K562 (cell line): ENCODE measurements around the gene USF2. TPM values are rescaled to one million over a fixed set of nuclear protein-coding genes. Genes with fewer than 3 reads are reported as not detected.

Source experiments
- ATAC-seq: fragments of 200-7000 bp; cut with Tn5 transposase; 3 replicates; pipeline ENCODE4 v1.9.1; 2020; ENCODE audit warnings: moderate library complexity
- BruUV-seq: library from RNA; stranded (reverse); fragments of 400-500 nt; replicated peaks from 2 replicates; lab custom pipeline; 2021; lab: Mats Ljungman, UMichigan
- CTCF ChIA-PET: fragments of 300-600 bp; formaldehyde crosslinking; extraction: SDS; loops from one replicate; lab custom pipeline; 2021; ENCODE audit warnings: low intra/inter-chr PET ratio; lab: Yijun Ruan, JAX
- POLR2A ChIA-PET: fragments of 300-600, 350-650 bp; sonication (Branson Sonifier 250); formaldehyde crosslinking; extraction: SDS; loops from one replicate; lab custom pipeline; 2021; ENCODE audit warnings: antibody characterized with exemption, inconsistent platforms; lab: Yijun Ruan, JAX
- DNase-seq, 4 experiments: peaks; one replicate each; pipeline versions ENCODE4 v3.0.0 to v3.0.0-alpha.2; 2011 to 2018; ENCODE audit warnings: low spot score in 3 of 4, mixed read lengths in 3 of 4; ENCODE audit errors: extremely low read depth in 1 of 4
- FAIRE-seq: peaks from 2 replicates; lab custom pipeline; 2011; peaks lifted over from hg19 to GRCh38; lab: Jason Lieb, UNC
- H2AFZ ChIP-seq: 2 replicates; pipeline ENCODE4 v1.6.0; 2011; ENCODE audit warnings: low read depth, low read length, control low read depth, inconsistent platforms
- H3K27ac ChIP-seq: fragments of 200-600 bp; 3 replicates; pipeline ENCODE4 v1.8.0; 2011; ENCODE audit warnings: low read depth, mild to moderate bottlenecking, control low read depth, inconsistent platforms, low read length, moderate library complexity, mixed read lengths; ENCODE audit errors: extremely low read depth
- H3K27me3 ChIP-seq, 2 experiments: fragments of 300-600 bp in 1 of 2; 2 replicates in 1 of 2; 3 replicates in 1 of 2; pipeline versions ENCODE4 v1.6.0 to v1.8.0; 2011; ENCODE audit warnings: inconsistent platforms in 2 of 2, low read length in 2 of 2, mild to moderate bottlenecking in 1 of 2, mixed read lengths in 1 of 2, moderate library complexity in 1 of 2; ENCODE audit not compliant: control insufficient read depth in 2 of 2, insufficient read depth in 2 of 2
- H3K36me3 ChIP-seq: fragments of 300-600 bp; 3 replicates; pipeline ENCODE4 v1.8.0; 2011; ENCODE audit warnings: mild to moderate bottlenecking, low read length, inconsistent platforms; ENCODE audit not compliant: control insufficient read depth, insufficient read depth
- H3K4me1 ChIP-seq, 2 experiments: fragments of 200-600 bp in 1 of 2; replicated peaks in 1 of 2; 2 replicates in 1 of 2; 3 replicates in 1 of 2; pipeline versions ENCODE4 v1.5.1 to v1.8.0; 2011; ENCODE audit warnings: inconsistent platforms in 2 of 2, low read length in 2 of 2, mild to moderate bottlenecking in 1 of 2, mixed read lengths in 1 of 2, moderate library complexity in 1 of 2; ENCODE audit not compliant: control insufficient read depth in 2 of 2, insufficient read depth in 2 of 2
- H3K4me2 ChIP-seq: 2 replicates; pipeline ENCODE4 v1.6.1; 2011; ENCODE audit warnings: low read length, control low read depth, inconsistent platforms, mixed read lengths; ENCODE audit not compliant: insufficient read depth
- H3K4me3 ChIP-seq: fragments of 200-600 bp; sonication (generic), shearing (Covaris generic); 2 replicates; pipeline ENCODE4 v1.5.1; 2016; ENCODE audit warnings: control low read depth, inconsistent platforms
- H3K79me2 ChIP-seq: fragments of 200-600 bp; 3 replicates; pipeline ENCODE4 v1.8.0; 2011; ENCODE audit warnings: low read length, inconsistent platforms; ENCODE audit not compliant: control insufficient read depth, insufficient read depth
- H3K9ac ChIP-seq, 2 experiments: 2 replicates each; pipeline versions ENCODE4 v1.6.0 to v1.6.1; 2011; ENCODE audit warnings: low read depth in 2 of 2, low read length in 2 of 2, control low read depth in 1 of 2, inconsistent platforms in 1 of 2, mild to moderate bottlenecking in 1 of 2, mixed read lengths in 1 of 2; ENCODE audit not compliant: insufficient read depth in 1 of 2
- H3K9me1 ChIP-seq: one replicate; pipeline ENCODE4 v1.6.0; 2011; ENCODE audit warnings: inconsistent platforms, mild to moderate bottlenecking, low read length, moderate library complexity; ENCODE audit not compliant: control insufficient read depth, insufficient read depth
- H3K9me3 ChIP-seq: replicated peaks from 2 replicates; pipeline ENCODE4 v1.5.1; 2011; ENCODE audit warnings: low read depth, low read length, inconsistent platforms; ENCODE audit not compliant: control insufficient read depth, insufficient read depth
- H4K20me1 ChIP-seq: replicated peaks from 2 replicates; pipeline ENCODE4 v1.6.1; 2011; ENCODE audit warnings: low read length, inconsistent platforms, mixed read lengths; ENCODE audit not compliant: control insufficient read depth, insufficient read depth
- ADNP ChIP-seq: fragments of 200-800 bp; sonication (Bioruptor generic); IDR thresholded peaks from 2 replicates; pipeline ENCODE4 v1.6.1; 2016; ENCODE audit warnings: missing genetic modification characterization, missing compliant biosample characterization
- BCOR ChIP-seq: fragments of 450-650 bp; IDR thresholded peaks from 2 replicates; pipeline ENCODE4 v1.6.1; 2016
- CBX8 ChIP-seq: fragments of 200-600 bp; sonication (generic); IDR thresholded peaks from 2 replicates; pipeline ENCODE4 v1.6.1; 2012; ENCODE audit warnings: borderline replicate concordance, mixed run types, low read depth, mild to moderate bottlenecking, moderate library complexity, mixed read lengths, low read length, control low read depth, inconsistent platforms; ENCODE audit not compliant: poor library complexity, severe bottlenecking; ENCODE audit errors: extremely low read depth
- DPF2 ChIP-seq: fragments of 450-650 bp; IDR thresholded peaks from 2 replicates; pipeline ENCODE4 v1.6.1; 2016
- GABPB1 ChIP-seq: sonication (generic); formaldehyde crosslinking; IDR thresholded peaks from 2 replicates; pipeline ENCODE4 v1.8.0; 2022; ENCODE audit warnings: mild to moderate bottlenecking, missing genetic modification reagents
- KDM1A ChIP-seq, 2 experiments: fragments of 450-650 bp; IDR thresholded peaks; 2 replicates each; pipeline ENCODE4 v1.6.1; 2016; ENCODE audit warnings: mild to moderate bottlenecking in 2 of 2
- MCM7 ChIP-seq, 2 experiments: fragments of 450-650 bp; IDR thresholded peaks; 2 replicates each; pipeline ENCODE4 v1.6.1; 2016 to 2018
- PHF20 ChIP-seq: fragments of 450-650 bp; IDR thresholded peaks from 2 replicates; pipeline ENCODE4 v1.6.1; 2018; ENCODE audit not compliant: partially characterized antibody
- PTBP1 ChIP-seq: fragments of 200-400 bp; formaldehyde crosslinking; IDR thresholded peaks from 2 replicates; pipeline ENCODE4 v1.6.1; 2017; ENCODE audit warnings: low read depth, low read length
- RBM25 ChIP-seq: fragments of 200-400 bp; formaldehyde crosslinking; IDR thresholded peaks from 2 replicates; pipeline ENCODE4 v1.6.1; 2018; ENCODE audit warnings: low read length, low read depth, moderate library complexity; ENCODE audit not compliant: severe bottlenecking
- ZBTB1 ChIP-seq: sonication (generic); formaldehyde crosslinking; IDR thresholded peaks from 2 replicates; pipeline ENCODE4 v1.8.1; 2023; ENCODE audit warnings: missing genetic modification reagents, low read depth, mild to moderate bottlenecking, borderline replicate concordance
- WGBS: fragments of 100-300 bp; shearing (Covaris generic); methylation state at CpG from one replicate; pipeline ENCODE4 v1.1.6; 2016; ENCODE audit warnings: low coverage, mixed read lengths; ENCODE audit not compliant: insufficient coverage; ENCODE audit errors: missing lambda C conversion rate; 5-methylcytosine and 5-hydroxymethylcytosine counted together
- in situ Hi-C: fragments of 300-500 bp; cut with MboI; formaldehyde crosslinking; loops from 4 replicates; pipeline ENCODE4 v1.15.0; 2018; ENCODE audit warnings: inconsistent platforms, mixed read lengths
- intact Hi-C: fragments of 100-400 bp; cut with micrococcal nuclease; formaldehyde crosslinking; loops from 2 replicates; pipeline ENCODE4 v1.14.2; 2022
- polyA plus RNA-seq, 8 experiments: library from polyadenylated mRNA; depleted of rRNA in 4 of 8; stranded (reverse) in 5 of 8; unstranded in 3 of 8; fragments of >200 nt; fragmentation: Nextera tagmentation in 2 of 8; fragmentation: Illumina TruSeq in 1 of 8; extraction: Ambion mirVana in 2 of 8; extraction: Trizol in 1 of 8; gene quantifications; 2 replicates each; pipeline versions ENCODE4 v1.2.1 to v1.2.3, GENCODE V29; 2011 to 2014; ENCODE audit warnings: inconsistent platforms in 1 of 8, missing spikeins in 1 of 8
- total RNA-seq, 7 experiments: library from RNA; depleted of rRNA in 6 of 7; stranded (reverse); fragments of >200 nt in 6 of 7; fragmentation: Illumina TruSeq in 2 of 7; extraction: Trizol in 2 of 7; gene quantifications; 2 replicates each; pipeline versions ENCODE4 v1.2.1 to v1.2.3, GENCODE V29; 2011 to 2021; ENCODE audit warnings: low replicate concordance in 1 of 7
- TF ChIP-seq, protein P1 (sequence below): fragments of 450-650 bp; IDR thresholded peaks from 2 replicates; pipeline ENCODE4 v1.6.1; 2018; ENCODE audit not compliant: partially characterized antibody
- TF ChIP-seq, protein P2 (sequence below): sonication (generic); formaldehyde crosslinking; IDR thresholded peaks from 2 replicates; pipeline ENCODE4 v1.9.0; 2022; ENCODE audit warnings: mild to moderate bottlenecking, missing genetic modification reagents

The USF2 gene
- total and polyA plus RNA-seq, 9 of the 15 experiments (the other 6 are each of a cell fraction or from before 2014, with no cell fraction given): 0.27 to 93.7 (median 58.4) TPM

DNA sequence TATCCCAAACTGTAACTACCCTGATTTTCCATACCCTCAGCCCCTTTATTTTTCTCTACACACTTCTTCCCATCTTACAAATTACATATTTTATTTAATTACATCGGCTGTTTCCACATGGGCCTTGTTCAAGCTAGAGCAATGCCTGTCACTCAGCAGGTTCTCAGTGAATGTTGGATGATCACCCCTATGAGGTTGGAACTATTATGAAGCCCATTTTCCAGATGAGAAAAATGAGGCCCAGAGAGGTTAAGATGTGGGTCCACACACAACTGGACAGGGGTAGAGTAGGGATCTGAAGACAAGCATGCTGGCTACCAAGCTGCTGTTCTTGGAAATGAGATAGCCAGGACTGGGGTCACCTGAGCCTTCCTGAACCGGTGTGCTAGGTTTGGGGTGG, 33.2 kb downstream of the USF2 start:
- CTCF ChIA-PET: no interaction called here

DNA sequence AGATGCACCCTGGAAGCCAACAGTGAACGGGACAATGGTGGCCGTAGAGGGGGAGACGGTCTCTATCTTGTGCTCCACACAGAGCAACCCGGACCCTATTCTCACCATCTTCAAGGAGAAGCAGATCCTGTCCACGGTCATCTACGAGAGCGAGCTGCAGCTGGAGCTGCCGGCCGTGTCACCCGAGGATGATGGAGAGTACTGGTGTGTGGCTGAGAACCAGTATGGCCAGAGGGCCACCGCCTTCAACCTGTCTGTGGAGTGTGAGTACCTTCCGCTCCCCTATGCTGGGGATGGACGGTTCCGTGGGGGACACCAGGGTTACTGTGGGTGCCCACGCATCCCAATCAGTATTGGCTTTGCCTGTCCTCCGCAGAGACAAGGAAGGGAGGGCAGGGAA, 33.7 kb downstream of the USF2 start:
- Histone ChIP-seq H3K4me2 (no peak overlapping the region), H4K20me1 (no peaks in the 10 kb centered on the region), H3K27me3 (no peaks in the 10 kb centered on the region; a peak in 1 of 5 replicates), H3K9ac (peak overlapping the region in 1 of 2 experiments; percentile 53; a peak in 2 of 4 replicates), H2AFZ (peak overlapping the region; percentile 53), H3K9me1 (peaks cover 4% of the 10 kb centered on the region), H3K79me2 (no peaks in the 10 kb centered on the region), H3K4me3 (no peak overlapping the region), H3K4me1 (peaks cover 57 to 67% of the 10 kb centered on the region in 2 experiments), H3K9me3 (no peaks in the 10 kb centered on the region), H3K27ac (peak overlapping the region; percentile 30; the same call in 1 of the 3 replicates), H3K36me3 (no peaks in the 10 kb centered on the region)
- ATAC-seq: no peak
- DNase-seq: peak in 1 of 4 experiments; percentile 12
- intact Hi-C loops: no loop called here
- ChIA-PET CTCF (no interaction called here), POLR2A (interaction anchor here (0.6 to 1.2 kb wide), 2 partner anchors 13 to 14 kb away, joined by 3 to 4 read pairs; no protein-coding TSS in a partner anchor)
- in situ Hi-C loops: no loop called here
- FAIRE-seq: no peak
- 64% methylated on average over 15 of the region's 16 CpGs for WGBS
- BruUV-seq: no TSS peak
- TF ChIP-seq CBX8 (no peak), DPF2 (no peak), ZBTB1 (no peak)
- TF ChIP-seq, protein P1, sequence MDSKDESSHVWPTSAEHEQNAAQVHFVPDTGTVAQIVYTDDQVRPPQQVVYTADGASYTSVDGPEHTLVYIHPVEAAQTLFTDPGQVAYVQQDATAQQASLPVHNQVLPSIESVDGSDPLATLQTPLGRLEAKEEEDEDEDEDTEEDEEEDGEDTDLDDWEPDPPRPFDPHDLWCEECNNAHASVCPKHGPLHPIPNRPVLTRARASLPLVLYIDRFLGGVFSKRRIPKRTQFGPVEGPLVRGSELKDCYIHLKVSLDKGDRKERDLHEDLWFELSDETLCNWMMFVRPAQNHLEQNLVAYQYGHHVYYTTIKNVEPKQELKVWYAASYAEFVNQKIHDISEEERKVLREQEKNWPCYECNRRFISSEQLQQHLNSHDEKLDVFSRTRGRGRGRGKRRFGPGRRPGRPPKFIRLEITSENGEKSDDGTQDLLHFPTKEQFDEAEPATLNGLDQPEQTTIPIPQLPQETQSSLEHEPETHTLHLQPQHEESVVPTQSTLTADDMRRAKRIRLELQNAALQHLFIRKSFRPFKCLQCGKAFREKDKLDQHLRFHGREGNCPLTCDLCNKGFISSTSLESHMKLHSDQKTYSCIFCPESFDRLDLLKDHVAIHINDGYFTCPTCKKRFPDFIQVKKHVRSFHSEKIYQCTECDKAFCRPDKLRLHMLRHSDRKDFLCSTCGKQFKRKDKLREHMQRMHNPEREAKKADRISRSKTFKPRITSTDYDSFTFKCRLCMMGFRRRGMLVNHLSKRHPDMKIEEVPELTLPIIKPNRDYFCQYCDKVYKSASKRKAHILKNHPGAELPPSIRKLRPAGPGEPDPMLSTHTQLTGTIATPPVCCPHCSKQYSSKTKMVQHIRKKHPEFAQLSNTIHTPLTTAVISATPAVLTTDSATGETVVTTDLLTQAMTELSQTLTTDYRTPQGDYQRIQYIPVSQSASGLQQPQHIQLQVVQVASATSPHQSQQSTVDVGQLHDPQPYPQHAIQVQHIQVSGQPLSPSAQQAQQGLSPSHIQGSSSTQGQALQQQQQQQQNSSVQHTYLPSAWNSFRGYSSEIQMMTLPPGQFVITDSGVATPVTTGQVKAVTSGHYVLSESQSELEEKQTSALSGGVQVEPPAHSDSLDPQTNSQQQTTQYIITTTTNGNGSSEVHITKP: peak; percentile 50
- TF ChIP-seq, protein P2, sequence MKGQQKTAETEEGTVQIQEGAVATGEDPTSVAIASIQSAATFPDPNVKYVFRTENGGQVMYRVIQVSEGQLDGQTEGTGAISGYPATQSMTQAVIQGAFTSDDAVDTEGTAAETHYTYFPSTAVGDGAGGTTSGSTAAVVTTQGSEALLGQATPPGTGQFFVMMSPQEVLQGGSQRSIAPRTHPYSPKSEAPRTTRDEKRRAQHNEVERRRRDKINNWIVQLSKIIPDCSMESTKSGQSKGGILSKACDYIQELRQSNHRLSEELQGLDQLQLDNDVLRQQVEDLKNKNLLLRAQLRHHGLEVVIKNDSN (CRISPR knock-in tag): no peak

More for the DNA sequence above, 33.2 kb downstream of the USF2 start:
- Histone ChIP-seq H3K79me2 (no peaks in the 10 kb centered on the region), H3K9me1 (peaks cover 9% of the 10 kb centered on the region), H2AFZ (no peak overlapping the region), H3K4me2 (no peak overlapping the region), H3K36me3 (no peaks in the 10 kb centered on the region), H3K9me3 (no peaks in the 10 kb centered on the region), H4K20me1 (no peaks in the 10 kb centered on the region), H3K27ac (no peak overlapping the region), H3K4me3 (no peak overlapping the region), H3K27me3 (no peaks in the 10 kb centered on the region; a peak in 1 of 5 replicates), H3K4me1 (peaks cover 57 to 67% of the 10 kb centered on the region in 2 experiments), H3K9ac (peak overlapping the region in 1 of 2 experiments; percentile 53; a peak in 2 of 4 replicates)
- intact Hi-C loops (no loop called here), in situ Hi-C loops (no loop called here)
- no TSS peak for BruUV-seq
- TF ChIP-seq GABPB1 (no peak), PTBP1 (no peak), PHF20 (peak; percentile 47), BCOR (peak; percentile 91), MCM7 (IDR thresholded peaks at IDR 0.05) (no peak), KDM1A (IDR thresholded peaks at IDR 0.05) (peak; percentile 60 to 84), RBM25 (peak; percentile 76), ADNP (peak; percentile 62)
- ATAC-seq: no peak
- no peak for FAIRE-seq
- no peak for DNase-seq
- 54% methylated on average over 2 of the region's 2 CpGs for WGBS
- POLR2A ChIA-PET: interaction anchor here (1.2 kb wide), 1 partner anchor 14 kb away, joined by 3 read pairs; no protein-coding TSS in a partner anchor
